ENCODE data around the gene SRMS.

DNA sequence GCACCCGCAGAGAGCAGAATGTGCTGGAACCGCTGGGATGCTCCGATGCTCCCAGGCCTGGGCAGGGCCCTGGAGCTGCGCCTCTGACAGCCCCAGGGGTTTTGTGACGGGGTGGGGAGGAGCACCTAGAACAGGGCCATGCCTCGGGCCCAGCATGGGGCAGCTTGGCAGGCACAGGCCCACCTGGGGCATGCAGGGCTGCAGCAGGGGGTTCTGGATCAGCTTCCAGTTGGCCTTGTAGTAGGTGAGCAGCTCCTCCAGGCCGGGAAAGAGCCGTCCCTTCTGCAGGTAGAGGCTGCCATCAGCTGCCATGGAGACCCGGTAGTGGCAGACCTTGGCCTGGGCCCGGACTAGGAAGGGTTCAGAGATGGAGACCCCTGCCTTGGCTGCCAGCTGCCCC is 4.4 kb downstream of the SRMS start:
- TF ChIP-seq, protein P1, sequence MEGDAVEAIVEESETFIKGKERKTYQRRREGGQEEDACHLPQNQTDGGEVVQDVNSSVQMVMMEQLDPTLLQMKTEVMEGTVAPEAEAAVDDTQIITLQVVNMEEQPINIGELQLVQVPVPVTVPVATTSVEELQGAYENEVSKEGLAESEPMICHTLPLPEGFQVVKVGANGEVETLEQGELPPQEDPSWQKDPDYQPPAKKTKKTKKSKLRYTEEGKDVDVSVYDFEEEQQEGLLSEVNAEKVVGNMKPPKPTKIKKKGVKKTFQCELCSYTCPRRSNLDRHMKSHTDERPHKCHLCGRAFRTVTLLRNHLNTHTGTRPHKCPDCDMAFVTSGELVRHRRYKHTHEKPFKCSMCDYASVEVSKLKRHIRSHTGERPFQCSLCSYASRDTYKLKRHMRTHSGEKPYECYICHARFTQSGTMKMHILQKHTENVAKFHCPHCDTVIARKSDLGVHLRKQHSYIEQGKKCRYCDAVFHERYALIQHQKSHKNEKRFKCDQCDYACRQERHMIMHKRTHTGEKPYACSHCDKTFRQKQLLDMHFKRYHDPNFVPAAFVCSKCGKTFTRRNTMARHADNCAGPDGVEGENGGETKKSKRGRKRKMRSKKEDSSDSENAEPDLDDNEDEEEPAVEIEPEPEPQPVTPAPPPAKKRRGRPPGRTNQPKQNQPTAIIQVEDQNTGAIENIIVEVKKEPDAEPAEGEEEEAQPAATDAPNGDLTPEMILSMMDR (conservative IDR thresholded peaks at IDR 0.05; ENCODE audit: low read length): no peak
- TF ChIP-seq EZH2phosphoT487 (IDR thresholded peaks at IDR 0.05; ENCODE audit: borderline replicate concordance): no peak

All from Loucy (cell line).